GM21717 (cell line): ENCODE results near the gene GUCY2C.

Source experiments
- ATAC-seq: cut with Tn5 transposase; IDR thresholded peaks from one replicate; pipeline ENCODE4 v1.9.1; 2021; ENCODE audit warnings: mild to moderate bottlenecking, moderate library complexity; ENCODE audit not compliant: unreplicated experiment

The GUCY2C gene

DNA sequence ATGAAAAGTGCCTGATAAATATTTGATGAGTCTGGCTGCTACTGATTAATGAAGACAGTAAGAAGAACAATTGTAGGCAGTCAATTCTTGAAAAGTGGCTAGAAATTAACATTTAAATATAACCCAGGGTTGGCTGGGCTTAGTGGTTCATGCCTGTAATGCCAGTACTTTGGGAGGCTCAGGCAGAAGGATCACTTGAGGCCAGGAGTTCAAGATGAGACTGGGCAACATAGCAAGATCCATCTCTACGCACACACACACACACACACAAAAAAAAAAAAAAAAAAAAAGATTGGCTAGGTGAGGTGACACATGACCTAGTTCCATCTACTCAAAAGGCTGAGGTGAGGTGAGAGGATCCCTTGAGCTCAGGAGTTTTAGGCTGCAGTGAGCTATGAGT lies 120.8 kb downstream of the GUCY2C start:
- no peak for ATAC-seq

DNA sequence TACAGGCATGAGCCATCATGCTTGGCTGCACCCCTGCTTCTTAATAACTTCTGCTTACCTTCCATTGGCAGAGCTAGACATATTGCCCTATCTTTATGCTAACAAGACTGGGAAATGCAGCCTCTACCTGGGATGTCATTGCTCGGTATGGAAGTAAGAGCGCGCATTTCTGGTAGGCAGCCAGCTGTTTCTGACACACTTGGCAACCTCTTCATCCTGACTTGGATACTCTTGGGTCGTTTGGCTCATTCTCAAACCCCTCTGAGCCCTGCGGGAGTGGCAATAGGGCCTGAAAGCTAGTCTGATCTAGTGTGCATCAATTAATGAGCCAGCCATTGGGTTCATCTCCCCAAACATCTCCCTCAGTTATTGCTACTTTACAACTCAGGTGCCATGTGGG lies 123.3 kb downstream of the GUCY2C start:
- no peak for ATAC-seq

DNA sequence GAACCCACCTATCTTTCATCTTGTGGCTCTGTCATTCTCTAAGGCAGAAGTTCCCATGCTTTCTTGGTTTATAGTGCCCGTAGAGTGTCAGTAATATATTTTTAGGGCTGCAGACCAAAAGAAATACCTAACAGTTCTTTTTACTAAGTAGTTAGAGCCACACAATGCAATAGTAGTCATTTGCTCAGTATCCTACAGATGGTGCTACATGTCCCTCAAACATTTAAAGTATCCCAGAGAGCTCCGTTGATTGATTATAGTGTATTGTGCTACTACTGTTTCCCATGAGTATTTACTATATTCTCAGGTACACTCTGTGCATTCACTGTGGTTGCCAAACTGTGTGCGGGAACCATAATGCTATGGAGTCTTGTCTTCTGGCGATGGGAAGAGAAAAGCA lies 124.0 kb downstream of the GUCY2C start:
- no peak for ATAC-seq

DNA sequence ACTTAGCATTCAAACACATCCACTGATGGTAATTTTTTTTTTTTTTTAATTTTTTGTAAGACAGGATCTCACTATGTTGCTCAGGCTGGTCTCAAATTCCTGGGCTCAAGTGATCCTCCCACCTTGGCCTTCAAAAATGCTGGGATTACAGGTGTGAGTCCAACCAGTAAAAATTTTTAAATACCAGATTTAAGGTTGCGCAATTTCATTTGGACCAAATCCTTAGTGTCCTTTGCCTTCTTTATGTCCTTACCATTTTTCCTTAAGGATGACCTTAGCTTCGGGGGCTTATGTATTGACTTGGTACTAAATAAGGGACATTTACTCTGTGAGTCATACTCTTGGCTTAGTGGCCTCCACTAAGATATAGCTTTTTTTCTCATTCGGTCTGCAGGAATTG lies 124.6 kb downstream of the GUCY2C start:
- ATAC-seq = no peak

DNA sequence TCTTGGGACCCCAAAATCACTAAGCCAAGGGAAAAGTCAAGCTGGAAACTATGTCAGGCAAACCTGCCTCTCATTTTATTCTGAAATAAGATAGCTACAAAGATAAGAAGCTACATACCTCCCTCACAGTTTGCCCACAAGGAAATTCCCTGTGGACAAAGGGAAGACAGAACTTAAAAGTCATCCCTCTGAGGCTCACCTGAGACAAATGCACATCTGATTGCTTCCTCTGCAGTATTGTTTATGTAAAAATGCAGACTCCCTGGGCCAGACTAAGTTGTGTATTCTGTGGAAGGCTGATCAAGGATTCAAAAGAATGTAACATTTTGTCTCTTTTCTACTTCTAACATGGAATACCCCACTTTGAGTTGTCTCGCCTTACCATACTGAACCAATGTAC lies 126.2 kb downstream of the GUCY2C start:
- no peak for ATAC-seq

DNA sequence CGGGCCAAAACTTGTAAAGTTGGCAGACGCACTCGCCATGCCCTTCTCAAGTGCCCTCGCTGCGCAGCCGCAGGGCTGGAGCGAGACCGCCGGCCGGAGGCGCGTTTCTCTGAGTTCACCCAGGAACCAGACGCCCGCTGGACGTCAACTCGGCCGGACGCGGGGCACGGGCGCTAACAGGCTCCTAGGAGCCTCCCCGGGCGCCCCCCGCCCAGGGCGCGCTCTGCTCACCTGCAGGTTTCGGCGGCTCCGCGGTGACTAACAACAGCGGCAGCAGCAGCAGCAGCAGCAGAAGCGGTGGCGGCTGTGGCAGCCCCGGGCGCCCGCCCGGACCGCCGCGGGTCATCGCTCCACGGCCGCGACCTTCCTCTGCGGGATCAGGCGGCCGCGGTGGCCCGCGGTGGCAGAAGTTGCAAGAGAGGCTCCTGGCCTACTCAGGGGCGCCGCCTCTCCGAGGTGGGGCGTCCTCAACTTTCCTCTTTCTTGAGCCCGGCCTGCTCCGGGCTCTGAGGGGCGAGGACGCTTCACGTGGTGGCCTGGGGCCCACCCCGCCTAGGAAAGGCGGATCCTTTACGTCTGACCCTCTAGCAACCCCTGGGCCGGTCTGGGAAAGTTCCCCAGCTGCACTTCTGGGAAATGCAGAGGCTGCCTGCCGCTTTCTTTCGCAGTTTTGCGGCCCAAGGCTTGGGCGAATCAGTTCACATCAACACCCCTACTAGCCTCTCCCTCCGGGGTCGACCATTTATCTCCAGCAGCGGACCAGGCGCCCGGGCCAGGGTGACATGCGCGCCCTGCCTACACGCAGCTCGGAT lies 128.8 kb downstream of the GUCY2C start, which contains the start of gene PLBD1:
Gene PLBD1, minus strand, starts transcription at position 533 of the 812 bp plus-strand sequence. Its CDS starts 187 bp downstream, at position 346.
- no peak for ATAC-seq

DNA sequence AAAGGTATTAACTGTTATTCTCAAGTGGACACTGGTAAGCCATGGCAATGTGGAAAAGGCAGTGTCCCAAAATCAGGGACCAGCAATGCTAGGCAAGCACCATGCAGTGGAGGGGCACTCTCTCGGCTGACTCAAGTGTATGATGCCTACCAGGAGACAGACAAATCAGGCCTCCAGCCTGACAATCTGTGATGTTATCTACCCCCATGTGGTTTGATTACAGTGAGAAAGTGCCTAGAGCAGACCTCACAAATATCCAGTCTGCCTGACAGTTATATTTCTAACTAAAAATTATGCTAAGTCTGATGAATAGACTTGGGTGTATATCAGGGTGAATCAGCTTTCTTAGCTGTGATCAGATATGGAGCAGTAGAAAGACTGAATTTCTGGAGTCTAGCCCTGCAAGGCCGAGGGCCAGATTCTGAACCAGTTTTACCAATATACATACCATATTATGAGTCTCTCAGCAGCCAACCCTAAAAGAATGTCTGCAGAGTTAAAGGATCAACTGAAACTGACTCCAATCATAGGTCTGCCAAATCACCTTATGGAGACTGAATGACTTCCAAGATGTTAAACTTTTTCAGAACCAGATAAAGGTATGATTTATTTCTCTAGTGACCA lies 132.0 kb downstream of the GUCY2C start:
- no peak for ATAC-seq

DNA sequence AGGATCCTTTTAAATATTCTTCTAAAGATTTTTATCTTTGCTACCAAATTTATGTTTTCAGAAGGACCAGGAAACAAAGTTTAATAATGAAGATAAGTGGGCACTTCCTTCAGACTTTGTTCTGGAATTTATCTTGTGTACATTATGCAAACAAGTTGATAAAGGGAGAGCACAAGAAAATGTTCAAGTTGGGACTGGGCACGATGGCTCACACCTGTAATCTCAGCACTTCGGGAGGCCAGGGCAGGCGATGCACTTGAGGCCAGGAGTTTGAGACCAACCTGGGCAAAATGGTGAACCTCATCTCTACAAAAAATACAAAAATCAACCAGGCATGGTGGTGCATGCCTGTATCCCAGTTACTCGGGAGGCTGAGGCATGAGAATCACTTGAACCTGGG lies 133.4 kb downstream of the GUCY2C start:
- no peak for ATAC-seq
